Renal cortex interstitium (tissue), 15 donors: ENCODE measurements around the gene DSTYK. TPM values are rescaled to one million over a fixed set of nuclear protein-coding genes. Genes with fewer than 3 reads are reported as not detected.

Experiments used
- DNase-seq, 11 donors: peaks; one replicate each; pipeline ENCODE4 v3.0.0-alpha.2; 2013; ENCODE audit warnings: low read depth in 9 of 11, low spot score in 4 of 11; ENCODE audit errors: extremely low read depth in 1 of 11
- long read RNA-seq, 16 experiments: transcript quantifications; one replicate each; lab custom pipeline, GENCODE V29; 2026
- polyA plus RNA-seq, 3 donors: library from polyadenylated mRNA; unstranded; fragments of 120-200 nt; gene quantifications; one replicate each; pipeline ENCODE4 v1.2.1, GENCODE V29; 2013; ENCODE audit not compliant: insufficient read length in 3 of 3

The DSTYK gene, protein sequence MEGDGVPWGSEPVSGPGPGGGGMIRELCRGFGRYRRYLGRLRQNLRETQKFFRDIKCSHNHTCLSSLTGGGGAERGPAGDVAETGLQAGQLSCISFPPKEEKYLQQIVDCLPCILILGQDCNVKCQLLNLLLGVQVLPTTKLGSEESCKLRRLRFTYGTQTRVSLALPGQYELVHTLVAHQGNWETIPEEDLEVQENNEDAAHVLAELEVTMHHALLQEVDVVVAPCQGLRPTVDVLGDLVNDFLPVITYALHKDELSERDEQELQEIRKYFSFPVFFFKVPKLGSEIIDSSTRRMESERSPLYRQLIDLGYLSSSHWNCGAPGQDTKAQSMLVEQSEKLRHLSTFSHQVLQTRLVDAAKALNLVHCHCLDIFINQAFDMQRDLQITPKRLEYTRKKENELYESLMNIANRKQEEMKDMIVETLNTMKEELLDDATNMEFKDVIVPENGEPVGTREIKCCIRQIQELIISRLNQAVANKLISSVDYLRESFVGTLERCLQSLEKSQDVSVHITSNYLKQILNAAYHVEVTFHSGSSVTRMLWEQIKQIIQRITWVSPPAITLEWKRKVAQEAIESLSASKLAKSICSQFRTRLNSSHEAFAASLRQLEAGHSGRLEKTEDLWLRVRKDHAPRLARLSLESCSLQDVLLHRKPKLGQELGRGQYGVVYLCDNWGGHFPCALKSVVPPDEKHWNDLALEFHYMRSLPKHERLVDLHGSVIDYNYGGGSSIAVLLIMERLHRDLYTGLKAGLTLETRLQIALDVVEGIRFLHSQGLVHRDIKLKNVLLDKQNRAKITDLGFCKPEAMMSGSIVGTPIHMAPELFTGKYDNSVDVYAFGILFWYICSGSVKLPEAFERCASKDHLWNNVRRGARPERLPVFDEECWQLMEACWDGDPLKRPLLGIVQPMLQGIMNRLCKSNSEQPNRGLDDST
- 10 to 100 TPM; 18.2 to 20.5 (median 19.6) TPM for polyA plus RNA-seq
- long read RNA-seq, donor 1, full-length matches to known transcripts: 3 of 3 reads
- long read RNA-seq, donor 1, partial matches to known transcripts: 0 of 3 reads
- long read RNA-seq, donor 1, other reads (novel, unspliced or antisense): 0 of 3 reads
- long read RNA-seq, donor 2: 0 reads
- long read RNA-seq, donor 3, full-length matches to known transcripts: 3 of 3 reads
- long read RNA-seq, donor 3, partial matches to known transcripts: 0 of 3 reads
- long read RNA-seq, donor 3, other reads (novel, unspliced or antisense): 0 of 3 reads
- long read RNA-seq, donor 4, full-length matches to known transcripts: 2 of 7 reads
- long read RNA-seq, donor 4, partial matches to known transcripts: 5 of 7 reads
- long read RNA-seq, donor 4, other reads (novel, unspliced or antisense): 0 of 7 reads
- long read RNA-seq, donor 5: 0 reads
- long read RNA-seq, donor 6, full-length matches to known transcripts: 1 of 1 reads
- long read RNA-seq, donor 6, partial matches to known transcripts: 0 of 1 reads
- long read RNA-seq, donor 6, other reads (novel, unspliced or antisense): 0 of 1 reads
- long read RNA-seq, donor 7, full-length matches to known transcripts: 4 of 4 reads
- long read RNA-seq, donor 7, partial matches to known transcripts: 0 of 4 reads
- long read RNA-seq, donor 7, other reads (novel, unspliced or antisense): 0 of 4 reads
- long read RNA-seq, donor 8, full-length matches to known transcripts: 1 of 1 reads
- long read RNA-seq, donor 8, partial matches to known transcripts: 0 of 1 reads
- long read RNA-seq, donor 8, other reads (novel, unspliced or antisense): 0 of 1 reads
- long read RNA-seq, donor 9, full-length matches to known transcripts: 2 of 2 reads
- long read RNA-seq, donor 9, partial matches to known transcripts: 0 of 2 reads
- long read RNA-seq, donor 9, other reads (novel, unspliced or antisense): 0 of 2 reads
- long read RNA-seq, donor 10, full-length matches to known transcripts: 1 of 26 reads
- long read RNA-seq, donor 10, partial matches to known transcripts: 25 of 26 reads
- long read RNA-seq, donor 10, other reads (novel, unspliced or antisense): 0 of 26 reads
- long read RNA-seq, donor 11, full-length matches to known transcripts: 2 of 2 reads
- long read RNA-seq, donor 11, partial matches to known transcripts: 0 of 2 reads
- long read RNA-seq, donor 11, other reads (novel, unspliced or antisense): 0 of 2 reads
- long read RNA-seq, donor 12: 0 reads
- long read RNA-seq, donor 13, full-length matches to known transcripts: 4 of 4 reads
- long read RNA-seq, donor 13, partial matches to known transcripts: 0 of 4 reads
- long read RNA-seq, donor 13, other reads (novel, unspliced or antisense): 0 of 4 reads
- long read RNA-seq, donor 14, partial matches to known transcripts: 69 of 69 reads
- long read RNA-seq, donor 14, other reads (novel, unspliced or antisense): 0 of 69 reads
- long read RNA-seq, donor 15: 0 reads
- long read RNA-seq, donor 16, full-length matches to known transcripts: 3 of 13 reads
- long read RNA-seq, donor 16, partial matches to known transcripts: 10 of 13 reads
- long read RNA-seq, donor 16, other reads (novel, unspliced or antisense): 0 of 13 reads

DNA sequence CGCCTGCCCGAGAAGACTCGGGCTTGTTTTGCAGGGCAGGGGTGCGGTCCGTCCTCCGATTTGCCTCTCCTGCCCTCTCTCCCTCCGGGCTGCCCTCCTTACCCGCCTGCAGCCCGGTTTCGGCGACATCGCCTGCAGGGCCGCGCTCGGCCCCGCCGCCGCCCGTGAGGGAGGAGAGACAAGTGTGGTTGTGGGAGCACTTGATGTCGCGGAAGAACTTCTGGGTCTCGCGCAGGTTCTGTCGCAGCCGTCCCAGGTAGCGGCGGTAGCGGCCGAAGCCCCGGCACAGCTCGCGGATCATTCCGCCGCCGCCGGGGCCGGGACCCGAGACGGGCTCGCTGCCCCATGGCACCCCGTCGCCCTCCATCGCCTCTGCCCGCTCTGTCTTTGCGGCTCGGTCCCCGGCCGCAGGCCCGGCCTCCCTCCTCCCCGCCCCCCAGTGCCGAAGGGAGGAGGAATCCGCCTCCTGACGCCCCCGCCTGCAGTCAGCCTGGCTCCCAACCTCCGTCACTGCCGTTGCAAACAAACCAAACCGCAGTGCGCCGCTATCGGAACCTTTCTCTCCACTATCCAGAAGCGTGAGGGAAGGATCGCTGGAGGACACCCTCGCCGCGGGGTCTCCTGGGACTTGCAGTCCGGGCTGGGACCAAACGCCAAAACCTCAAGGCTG lies at the start of gene DSTYK:
Gene DSTYK, minus strand, starts transcription at position 534 of the 670 bp plus-strand sequence. Its CDS starts 167 bp downstream, at position 367.
- DNase-seq: peak; percentile 86 to 95 (median 92)

DNA sequence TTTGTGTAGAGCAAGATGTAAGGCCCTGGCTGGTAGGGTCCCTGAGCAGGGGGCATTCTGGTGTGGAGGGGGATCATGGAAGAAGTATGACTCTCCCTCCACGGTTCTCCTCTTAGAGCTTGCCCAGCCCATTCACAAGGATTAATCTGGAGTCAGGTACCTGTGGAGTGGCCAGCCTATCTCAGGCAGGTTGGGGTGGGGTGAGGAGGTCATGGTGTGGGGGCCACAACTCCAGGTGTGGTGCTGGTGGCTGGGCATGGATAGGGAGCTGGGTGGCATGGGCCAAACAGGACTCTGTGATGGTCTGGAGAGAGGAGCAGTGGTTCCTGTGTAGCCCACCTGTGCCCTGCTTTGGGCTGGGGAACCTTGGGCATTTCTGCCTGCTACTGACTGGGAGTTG lies 48.5 kb upstream of the DSTYK start:
- DNase-seq: no peak

DNA sequence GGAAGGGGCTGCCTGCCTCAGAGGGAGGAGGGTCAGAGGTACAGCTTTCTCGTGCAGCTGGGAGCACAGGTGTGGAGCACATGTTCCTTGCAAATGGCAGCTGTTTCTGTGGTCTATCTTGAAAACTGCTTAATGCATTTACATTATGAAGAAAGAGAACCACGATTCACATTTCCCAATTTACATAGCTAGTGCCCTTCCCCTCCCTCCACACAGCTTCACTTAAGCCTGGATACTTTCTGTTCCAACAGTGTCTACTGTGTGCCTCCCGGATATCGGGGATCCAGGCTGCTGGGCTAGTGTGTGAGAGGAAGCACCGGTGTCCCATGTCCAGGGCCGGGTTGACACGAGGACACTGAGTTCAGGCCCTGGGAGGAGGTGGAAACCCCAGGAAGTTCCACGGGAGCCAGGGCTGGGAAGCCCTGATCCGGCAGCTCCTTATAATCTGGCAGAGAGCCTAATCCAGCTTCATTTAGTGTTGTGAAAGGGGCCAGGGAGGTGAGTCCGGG lies 47.9 kb upstream of the DSTYK start:
- no peak for DNase-seq

DNA sequence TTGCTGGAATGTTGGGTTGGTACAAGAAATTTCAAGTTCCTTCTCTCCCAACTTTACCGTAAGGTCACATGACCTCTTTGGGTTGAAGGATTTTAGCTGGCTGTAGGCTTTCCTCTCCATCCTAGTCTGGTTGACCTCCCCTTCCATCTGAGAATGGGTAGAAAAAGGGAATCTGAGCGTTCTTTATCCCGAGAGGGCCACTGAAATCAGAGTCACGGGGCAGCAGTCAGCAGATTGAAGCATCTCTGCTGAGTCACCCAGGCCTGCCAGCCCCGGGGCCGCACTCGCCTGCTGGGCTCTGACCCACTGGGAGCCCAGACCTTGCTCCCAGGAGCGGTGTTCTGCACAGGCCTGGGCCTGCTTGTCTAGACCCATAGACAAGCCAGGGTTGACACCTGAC lies 47.2 kb upstream of the DSTYK start:
- DNase-seq: no peak

DNA sequence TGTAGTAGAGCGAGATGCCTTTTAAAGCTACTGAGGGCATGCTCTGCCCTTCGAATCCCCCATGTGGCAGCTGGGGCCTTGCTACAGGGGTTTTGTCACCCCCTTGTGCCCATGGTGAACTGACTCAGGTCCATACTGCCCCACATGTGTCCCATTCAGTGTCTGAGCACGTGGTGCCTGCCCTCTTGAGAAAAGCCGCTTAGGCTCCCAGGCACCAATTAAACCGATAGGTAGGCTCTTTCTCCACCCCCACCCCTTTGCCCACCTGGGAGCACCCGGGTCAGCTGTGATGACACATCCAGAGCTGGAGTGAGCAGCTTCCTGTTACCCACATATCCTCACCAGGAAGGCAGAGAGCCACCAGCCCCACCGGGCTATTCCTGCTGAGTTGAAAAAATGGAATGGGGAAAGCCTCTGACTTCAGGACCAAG lies 46.8 kb upstream of the DSTYK start:
- DNase-seq: no peak

DNA sequence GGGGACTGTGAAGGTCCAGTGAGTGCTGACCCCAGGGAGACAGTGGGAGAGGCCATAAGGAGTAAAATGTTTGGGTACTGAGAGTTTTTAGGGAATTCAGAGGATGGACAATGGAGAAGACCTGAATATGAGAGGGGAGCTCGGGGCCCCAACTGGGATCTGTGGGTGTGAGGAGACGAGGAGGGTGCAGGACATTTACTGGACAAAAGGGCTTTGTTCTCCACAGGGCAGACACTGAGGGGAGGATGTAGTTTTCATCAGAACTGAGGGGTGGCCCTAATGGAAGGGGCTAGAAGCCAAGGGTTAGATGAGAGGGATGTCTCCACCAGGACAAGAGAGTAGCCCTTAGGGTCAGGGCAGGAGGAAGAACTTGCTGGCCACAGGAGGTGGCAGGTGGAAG lies 46.2 kb upstream of the DSTYK start:
- DNase-seq: no peak

DNA sequence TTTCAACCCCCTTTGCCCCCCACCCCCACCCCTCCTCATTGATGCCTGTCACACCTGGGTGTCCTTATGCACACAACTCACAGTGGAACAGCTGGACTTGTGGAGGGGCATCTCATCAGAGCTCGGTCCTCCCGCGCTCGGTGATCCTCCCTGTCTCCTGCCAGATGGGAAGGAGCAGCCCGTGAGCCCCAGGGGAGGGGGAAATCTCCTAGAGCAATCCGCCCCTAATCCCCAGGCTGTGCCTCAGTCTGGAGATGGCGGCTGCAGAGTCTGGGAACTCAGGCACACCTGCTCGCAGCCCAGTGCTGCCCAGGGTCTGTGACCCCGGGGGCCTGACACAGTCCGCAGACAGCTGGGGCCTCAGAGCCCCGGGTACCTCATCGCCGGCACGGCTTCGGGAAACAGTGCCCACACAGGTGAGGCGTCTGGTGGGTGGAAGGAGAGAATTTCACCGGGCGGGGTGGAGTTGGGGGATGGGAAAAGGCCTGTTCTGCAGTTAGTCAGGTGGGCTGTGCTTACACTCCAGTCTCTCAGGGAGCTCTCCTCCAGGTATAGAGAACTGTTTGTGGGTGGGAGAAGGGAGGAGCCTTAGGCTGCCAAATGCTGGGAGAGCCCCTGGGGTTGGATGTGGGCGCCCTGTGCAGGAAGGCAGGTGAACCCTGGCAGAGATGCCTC lies 45.6 kb upstream of the DSTYK start:
- DNase-seq: no peak

DNA sequence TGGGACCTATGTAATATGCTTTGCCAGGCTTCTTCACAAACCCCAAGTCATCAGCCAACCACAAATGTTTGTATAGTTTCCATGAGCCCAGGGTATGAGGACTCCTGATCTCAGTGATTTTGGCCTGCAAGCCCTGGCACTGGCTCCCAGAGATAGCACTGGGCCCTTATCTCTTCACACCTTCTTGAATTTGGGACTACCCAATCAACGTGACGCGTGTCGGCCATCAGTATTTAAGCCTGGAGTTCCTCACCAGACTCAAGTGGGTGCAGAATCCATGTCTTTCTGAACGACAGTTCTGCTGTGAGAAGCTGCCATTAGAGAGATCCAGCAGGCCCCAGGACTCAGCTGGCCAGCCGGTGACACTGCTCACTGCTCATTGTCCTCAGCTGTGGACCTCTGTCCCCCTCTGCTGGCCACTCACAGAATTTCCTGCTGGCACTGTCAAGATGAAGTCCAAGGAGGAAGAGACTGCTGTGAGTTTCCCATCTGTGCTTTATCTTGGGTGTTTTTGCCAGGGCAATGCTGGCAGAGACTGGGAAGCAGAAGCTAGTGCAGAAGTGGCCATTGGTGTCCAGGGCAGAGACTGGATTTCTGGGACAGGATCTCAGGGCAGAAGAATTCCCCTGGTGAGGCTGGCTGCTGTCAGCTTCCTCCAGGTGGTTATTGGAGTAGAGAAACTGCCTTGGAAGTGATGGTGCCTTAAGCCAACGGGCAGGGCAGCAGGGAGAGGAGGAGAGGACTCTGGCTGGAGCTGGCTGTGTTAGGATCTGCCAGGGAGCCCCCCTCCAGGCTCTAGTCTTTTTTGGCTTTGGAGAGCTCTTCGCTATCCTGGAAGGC lies 44.7 kb upstream of the DSTYK start:
- DNase-seq: peak; percentile 63 to 85 (median 77)

DNA sequence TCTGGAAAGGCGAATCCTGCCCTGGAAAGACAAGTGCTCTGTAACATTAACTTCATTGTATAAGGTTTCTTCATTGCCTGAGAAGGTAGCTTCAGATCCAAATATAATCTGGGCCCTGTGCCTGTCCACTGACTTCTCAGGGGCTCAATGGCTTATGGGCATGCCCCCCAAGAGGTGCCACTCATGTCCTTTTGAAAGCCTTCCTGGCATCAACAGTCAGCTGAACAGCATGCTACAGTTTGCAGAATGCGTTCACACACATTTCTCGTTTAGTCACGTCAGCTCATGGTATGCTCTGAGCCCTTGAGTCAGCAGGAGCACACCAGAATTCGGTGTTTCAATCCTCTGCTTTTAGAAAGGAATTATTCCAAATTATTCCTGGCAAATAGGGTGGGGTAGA lies 40.1 kb upstream of the DSTYK start:
- DNase-seq: no peak

DNA sequence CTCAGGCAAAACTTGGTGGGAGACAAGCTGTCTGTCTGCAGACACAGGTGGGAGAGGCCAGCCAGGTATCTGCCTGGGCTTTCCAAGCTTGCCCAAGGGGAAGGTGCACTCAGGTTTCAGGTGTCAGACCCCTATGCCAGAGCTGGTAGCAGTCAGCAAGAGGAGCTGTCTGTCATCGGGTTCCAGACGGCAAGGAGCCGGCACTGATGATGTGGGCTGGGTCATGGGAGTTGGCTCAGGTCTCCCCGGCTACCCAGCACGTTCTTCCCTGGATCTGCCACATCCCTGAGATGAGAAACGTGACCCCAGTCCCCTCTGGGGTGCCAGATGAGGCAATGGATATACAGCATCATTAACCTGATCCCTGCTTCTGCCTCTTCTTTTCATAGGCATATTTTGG lies 39.2 kb upstream of the DSTYK start:
- DNase-seq: no peak

DNA sequence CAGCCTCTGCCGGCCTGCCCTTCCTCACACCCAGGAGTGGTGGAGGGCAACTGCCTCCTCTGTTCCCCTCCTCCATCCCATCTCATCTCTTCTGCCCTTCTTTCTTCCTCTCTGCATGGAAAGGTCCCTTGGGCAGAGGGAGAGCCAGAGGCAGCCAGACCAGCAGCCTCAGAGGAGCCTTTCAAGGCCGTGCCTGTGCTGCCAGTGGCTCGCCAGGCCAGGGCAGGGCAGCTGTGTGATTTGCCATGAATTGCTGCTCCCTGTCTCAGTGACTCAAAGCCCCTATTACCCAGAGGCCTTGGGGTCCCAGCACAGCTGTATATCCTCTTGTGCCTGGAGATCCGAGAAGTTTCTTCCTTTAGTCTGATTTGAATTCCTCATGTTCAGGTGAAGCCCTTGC lies 38.1 kb upstream of the DSTYK start:
- no peak for DNase-seq

DNA sequence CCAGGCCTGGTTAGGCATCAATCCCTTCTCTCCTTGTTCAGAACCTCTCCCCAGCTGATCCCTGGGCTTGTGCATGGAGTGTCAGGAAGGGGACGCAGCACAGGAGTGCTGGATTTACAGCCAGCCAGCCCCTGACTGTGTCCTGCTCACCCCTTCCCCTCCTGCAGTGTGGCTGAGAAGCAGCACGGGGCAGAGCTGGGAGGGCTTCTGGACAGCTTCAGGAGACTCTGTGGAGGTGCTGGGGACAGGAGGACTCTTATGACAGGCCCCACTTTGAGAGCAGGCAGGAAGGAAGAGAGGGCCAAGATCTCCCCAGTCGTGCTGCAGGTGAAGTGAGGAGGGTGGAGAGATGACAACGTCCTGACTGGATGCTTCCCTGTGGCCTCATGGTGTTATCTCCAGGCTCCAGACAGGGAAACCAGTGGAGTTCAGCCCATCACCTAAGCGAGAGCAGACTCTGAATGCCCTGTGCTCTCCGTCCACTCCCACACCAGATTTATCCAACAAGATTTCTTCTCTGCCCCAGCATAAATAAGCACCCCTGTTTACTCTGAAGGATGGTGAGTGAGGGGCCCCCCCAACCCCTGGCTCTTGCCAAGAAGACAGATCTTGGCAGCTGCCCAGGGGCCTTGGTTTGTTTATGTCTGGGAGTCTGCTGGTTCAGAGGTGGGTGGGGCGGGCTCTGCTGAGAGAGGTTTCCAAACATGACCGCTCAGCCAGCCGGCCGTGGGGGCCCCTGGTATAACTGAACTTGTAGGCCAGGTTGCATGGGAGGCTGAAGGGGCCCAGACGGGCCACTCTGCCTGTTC lies 37.5 kb upstream of the DSTYK start:
- DNase-seq: no peak

DNA sequence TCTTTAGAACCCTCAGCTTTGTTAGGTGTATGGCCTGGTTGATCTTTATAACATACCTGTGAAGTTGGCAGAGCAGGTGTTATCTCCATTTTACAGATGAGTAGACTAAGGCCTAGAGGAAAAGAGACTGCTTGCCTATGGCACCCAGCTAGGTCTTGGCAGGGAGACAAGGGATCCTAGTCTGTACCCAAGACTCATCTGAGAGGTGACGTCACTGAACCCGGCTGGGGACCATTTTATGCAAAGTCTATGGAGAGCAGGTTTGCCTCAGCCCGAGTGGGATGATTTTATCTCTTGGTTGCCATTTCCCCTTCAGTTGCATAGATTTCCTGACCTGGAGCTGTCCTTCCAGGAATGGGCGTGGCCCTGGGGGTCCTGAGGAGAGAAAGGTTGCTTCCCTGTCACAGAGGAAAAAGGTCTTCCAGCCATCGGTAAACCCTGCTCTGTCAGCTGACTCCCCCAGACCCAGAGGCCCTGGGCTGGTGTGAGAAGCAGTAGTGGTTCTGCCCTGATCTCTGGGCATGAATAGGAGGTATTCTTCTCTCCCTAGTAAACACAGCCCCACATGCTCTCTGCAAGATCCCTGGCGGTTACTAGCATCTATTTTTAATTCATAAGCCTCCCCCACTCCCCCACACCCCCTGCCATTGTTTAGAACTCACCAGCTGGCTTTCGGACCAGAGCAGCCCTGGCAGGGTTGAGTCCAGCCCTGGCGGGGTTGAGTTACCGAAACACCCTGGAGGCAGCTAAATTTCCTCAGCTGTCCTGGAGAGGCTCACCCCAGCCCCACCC lies 35.8 kb upstream of the DSTYK start:
- no peak for DNase-seq
